Effector memory CD8-positive, alpha-beta T cell (primary cell): Measurements from ENCODE around the gene NANOS2.

ENCODE experiments used
- ATAC-seq: fragments of 150-1000 bp; cut with Tn5 transposase; replicated peaks from 2 replicates; pipeline ENCODE4 v1.10.0; 2021; ENCODE audit warnings: mild to moderate bottlenecking, moderate library complexity
- DNase-seq, 3 experiments: peaks; one replicate each; pipeline ENCODE4 v3.0.0; 2021
- H3K27ac Mint-ChIP-seq, 2 donors: one replicate each; pipeline ENCODE4 v1.8.0; 2022; ENCODE audit warnings: mild to moderate bottlenecking in 2 of 2, mixed read lengths in 2 of 2, moderate library complexity in 2 of 2
- H3K27me3 Mint-ChIP-seq, 2 donors: one replicate each; pipeline ENCODE4 v1.8.0; 2022; ENCODE audit warnings: mixed read lengths in 2 of 2
- H3K36me3 Mint-ChIP-seq: one replicate; pipeline ENCODE4 v1.8.0; 2022; ENCODE audit warnings: mild to moderate bottlenecking, moderate library complexity, mixed read lengths; ENCODE audit not compliant: insufficient read depth
- H3K4me1 Mint-ChIP-seq, 2 donors: one replicate each; pipeline ENCODE4 v1.8.0; 2022; ENCODE audit warnings: low read depth in 2 of 2, mixed read lengths in 2 of 2
- H3K4me3 Mint-ChIP-seq, 2 donors: one replicate each; pipeline ENCODE4 v1.8.0; 2022; ENCODE audit warnings: mild to moderate bottlenecking in 2 of 2, mixed read lengths in 2 of 2, moderate library complexity in 2 of 2
- H3K9me3 Mint-ChIP-seq, 2 donors: one replicate each; pipeline ENCODE4 v1.8.0; 2022; ENCODE audit warnings: mixed read lengths in 2 of 2
- total RNA-seq, 9 experiments: gene quantifications; one replicate each; lab custom pipeline; 2026; lab: John Stamatoyannopoulos, UW

NANOS2 gene
- total RNA-seq: 0 reads per million in 9 experiments

DNA sequence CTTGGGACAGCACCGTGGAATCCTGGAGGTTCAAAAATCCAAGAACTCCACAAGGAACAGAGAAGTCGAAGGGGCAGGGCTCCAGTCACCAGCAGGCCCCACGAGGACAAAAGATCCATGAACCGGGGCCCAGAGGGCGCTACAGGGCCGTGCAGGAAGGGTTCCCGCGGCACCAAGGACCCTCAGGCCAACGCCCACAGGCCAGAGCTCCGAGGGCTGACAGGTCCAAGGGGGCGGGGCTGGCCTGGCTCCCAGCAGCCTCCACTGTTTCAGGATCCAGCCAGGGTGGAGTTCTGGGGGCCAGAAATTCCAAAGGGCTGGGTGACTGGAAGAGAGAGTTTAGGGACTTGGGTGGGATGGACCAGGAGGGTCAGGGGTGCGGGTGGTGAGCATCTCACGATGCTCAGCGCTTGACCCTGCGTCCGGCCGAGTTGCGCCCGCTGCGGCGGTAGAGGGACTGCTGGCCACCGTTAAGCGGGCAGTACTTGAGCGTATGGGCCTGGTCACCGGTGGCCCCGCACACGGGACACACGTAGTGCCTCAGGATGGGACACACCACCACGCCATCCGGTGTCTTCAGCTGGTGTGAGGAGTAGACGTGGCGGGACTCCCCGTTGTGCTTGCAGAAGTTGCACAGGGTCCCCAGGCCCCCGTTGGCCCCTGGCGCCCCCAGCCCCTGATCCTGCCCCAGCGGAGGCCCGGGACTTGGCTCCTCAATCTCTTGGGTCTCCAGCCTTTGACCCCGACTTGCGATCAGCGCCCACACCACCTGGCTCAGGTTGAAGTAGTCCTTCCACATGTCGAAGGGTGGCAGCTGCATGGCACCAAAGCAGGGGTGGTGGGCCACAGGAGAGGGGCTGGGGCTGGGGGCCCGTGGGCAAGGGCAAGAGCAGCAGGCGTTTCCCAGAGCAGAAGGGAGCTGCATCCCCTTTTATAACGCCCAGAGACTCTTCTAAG lies at the start of gene NANOS2:
Gene NANOS2 (minus strand): TSS at position 905 of the 957 bp plus-strand sequence. CDS start 85 bp downstream, at position 820.
- Mint-ChIP-seq H3K9me3 (no peaks in the 10 kb centered on the region), H3K27me3 (peaks cover 42 to 77% of the 10 kb centered on the region in 2 donors), H3K36me3 (peaks cover 6% of the 10 kb centered on the region), H3K27ac (no peak within 1 kb of the TSS), H3K4me3 (no peak within 1 kb of the TSS), H3K4me1 (no peaks in the 10 kb centered on the region)
- DNase-seq: no peak
- ATAC-seq: no peak

DNA sequence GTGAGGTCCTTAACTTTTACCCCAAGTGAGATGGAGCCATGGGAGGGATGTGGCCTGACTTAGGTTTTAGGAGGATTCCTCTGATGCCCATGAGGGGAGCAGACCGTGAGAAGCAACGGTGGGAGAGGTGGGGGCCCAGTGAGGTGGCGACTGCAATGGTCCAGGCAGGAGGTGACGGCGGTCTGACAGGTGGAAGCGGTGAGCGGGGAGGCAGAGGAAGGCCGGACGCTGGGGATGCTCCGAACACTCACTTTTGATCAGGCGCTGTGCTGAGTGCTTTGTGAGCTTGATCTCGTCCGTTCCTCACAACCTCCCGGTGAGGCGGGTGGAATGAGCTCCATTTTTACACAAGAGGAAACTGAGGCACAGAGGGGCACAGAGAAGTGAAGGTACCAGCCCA lies 47.4 kb upstream of the NANOS2 start:
- DNase-seq: no peak
- Mint-ChIP-seq H3K27ac (no peak overlapping the region), H3K27me3 (peaks cover 67% of the 10 kb centered on the region in 2 donors), H3K4me3 (no peak overlapping the region), H3K36me3 (no peaks in the 10 kb centered on the region), H3K9me3 (no peaks in the 10 kb centered on the region), H3K4me1 (peaks cover 0 to 9% of the 10 kb centered on the region in 2 donors)
- no peak for ATAC-seq

DNA sequence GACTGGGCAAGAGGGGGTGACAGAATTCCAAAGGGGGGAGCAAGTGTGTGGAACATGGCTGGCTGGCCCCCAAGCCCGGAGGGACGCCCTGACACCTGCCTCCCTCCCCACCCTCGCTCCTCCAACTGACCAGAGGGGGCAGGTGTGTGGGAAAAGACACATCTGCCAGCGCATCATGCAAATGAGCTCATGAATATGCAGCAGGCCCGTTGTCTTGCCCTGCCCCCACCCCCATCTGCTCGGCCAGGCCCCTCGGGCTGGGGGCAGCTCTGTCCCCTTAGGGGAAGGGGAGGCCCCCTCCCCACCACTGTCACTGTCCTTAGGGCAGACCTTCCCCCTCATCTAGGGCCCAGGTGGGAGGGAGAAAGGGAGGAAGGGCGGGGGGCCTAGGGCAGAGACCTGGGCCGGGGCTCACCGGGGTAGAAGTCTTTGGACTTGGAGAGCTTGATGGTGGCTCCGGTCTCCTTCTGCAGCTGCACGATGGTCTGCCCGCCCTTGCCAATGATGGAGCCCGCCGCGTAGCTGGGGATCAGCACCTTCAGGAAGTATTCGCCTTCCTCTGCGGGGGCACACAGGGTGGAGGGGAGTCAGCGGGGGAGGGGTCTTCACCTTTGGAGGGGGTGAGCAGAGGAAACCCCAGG lies 46.1 kb upstream of the NANOS2 start:
- peaks cover 62 to 65% of the 10 kb centered on the region in 2 donors for H3K27me3 Mint-ChIP-seq
- no peaks in the 10 kb centered on the region for H3K9me3 Mint-ChIP-seq
- no peak overlapping the region for H3K27ac Mint-ChIP-seq
- H3K36me3 Mint-ChIP-seq: no peaks in the 10 kb centered on the region
- peaks cover 0 to 9% of the 10 kb centered on the region in 2 donors for H3K4me1 Mint-ChIP-seq
- ATAC-seq: no peak
- H3K4me3 Mint-ChIP-seq: no peak overlapping the region
- DNase-seq: no peak

DNA sequence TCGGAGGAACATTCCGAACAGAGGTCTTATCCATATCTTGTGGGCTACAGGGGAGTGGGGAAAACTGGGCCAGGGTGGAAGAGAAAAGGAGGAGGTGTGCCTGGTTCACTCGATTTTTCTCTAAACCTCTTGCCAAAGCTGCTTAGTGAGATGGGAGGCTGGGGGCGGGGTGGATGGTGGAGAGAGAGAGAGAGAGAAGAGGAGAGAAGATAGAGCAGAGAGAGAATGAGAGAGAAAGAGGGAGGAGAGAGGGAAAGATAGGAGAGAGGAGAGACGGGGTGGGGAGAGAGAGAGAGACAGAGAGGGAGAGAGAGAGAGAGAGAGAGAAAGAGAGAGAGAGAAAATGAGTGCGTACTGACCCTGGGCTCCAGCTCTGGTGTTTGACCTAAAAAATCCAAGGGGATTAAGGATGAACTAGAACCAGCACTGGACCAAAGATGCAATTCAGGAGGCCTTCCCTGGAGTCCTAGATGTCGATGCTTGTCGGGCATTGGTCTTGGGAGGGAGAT lies 45.0 kb upstream of the NANOS2 start:
- Mint-ChIP-seq H3K4me3 (no peak overlapping the region), H3K36me3 (no peaks in the 10 kb centered on the region), H3K9me3 (no peaks in the 10 kb centered on the region), H3K27ac (no peak overlapping the region), H3K27me3 (peaks cover 65% of the 10 kb centered on the region in 2 donors), H3K4me1 (peaks cover 0 to 9% of the 10 kb centered on the region in 2 donors)
- no peak for ATAC-seq
- DNase-seq: no peak

DNA sequence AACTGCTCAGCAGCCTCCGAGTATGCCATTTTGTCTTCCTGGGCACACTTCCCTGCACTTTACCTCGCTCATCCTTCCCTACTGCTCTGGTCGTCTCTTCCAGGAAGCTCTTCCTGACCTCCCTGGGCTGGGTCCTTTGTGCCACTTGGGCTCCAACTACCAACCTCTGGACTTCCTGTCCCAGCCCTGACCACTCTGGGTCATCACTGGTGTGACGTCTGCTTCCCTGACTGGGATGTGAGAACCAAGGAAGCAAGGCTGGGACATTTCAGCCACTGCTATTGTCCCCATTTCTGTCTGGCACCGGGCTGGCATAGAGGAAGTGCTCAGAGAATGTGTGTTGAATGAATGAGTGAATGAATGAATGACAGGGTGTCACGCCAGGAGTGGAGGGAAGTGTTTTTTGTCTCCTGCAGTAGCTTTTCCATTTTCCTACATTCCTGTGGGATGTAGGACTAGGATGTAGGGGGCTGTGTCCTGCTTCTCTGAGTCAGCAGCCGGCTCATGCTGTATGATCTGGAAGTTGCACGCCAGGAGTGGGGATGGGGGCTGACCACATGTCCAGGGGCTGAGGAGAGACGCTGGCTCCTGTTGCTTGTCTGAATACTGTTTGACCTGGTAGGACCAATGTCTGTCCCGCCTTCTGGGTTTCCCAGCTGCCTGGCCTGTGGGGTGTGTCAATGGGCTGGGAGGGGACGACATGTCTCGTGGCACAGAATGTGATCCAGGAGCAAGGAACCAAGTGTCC lies 44.4 kb upstream of the NANOS2 start:
- no peak overlapping the region for H3K27ac Mint-ChIP-seq
- peaks cover 68 to 71% of the 10 kb centered on the region in 2 donors for H3K27me3 Mint-ChIP-seq
- no peak for ATAC-seq
- no peaks in the 10 kb centered on the region for H3K36me3 Mint-ChIP-seq
- DNase-seq: no peak
- H3K4me1 Mint-ChIP-seq: peaks cover 0 to 9% of the 10 kb centered on the region in 2 donors
- H3K9me3 Mint-ChIP-seq: no peaks in the 10 kb centered on the region
- H3K4me3 Mint-ChIP-seq: no peak overlapping the region

DNA sequence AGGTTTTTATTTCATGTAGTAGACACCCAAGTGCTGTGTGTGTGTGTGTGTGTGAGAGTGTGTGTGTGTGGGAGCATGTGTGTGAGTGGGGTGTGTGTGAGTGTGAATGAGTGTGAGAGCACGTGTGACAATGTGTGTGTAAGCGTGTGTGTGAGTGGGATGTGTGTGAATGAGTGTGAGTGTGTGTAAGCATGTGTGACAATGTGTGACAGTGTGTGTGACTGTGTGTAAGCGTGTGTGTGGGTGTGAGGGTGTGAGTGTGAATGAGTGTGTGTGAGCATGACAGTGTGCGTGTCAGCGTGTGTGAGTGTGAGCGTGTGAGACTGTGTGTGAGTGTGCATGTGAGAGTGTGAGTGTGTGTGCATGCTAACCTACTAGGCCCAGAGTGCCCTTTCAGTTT lies 43.7 kb upstream of the NANOS2 start:
- Mint-ChIP-seq H3K36me3 (no peaks in the 10 kb centered on the region), H3K27me3 (peaks cover 68 to 72% of the 10 kb centered on the region in 2 donors), H3K9me3 (no peaks in the 10 kb centered on the region), H3K27ac (no peak overlapping the region), H3K4me3 (no peak overlapping the region), H3K4me1 (peaks cover under 1 to 10% of the 10 kb centered on the region in 2 donors)
- ATAC-seq (no peak), DNase-seq (no peak)

DNA sequence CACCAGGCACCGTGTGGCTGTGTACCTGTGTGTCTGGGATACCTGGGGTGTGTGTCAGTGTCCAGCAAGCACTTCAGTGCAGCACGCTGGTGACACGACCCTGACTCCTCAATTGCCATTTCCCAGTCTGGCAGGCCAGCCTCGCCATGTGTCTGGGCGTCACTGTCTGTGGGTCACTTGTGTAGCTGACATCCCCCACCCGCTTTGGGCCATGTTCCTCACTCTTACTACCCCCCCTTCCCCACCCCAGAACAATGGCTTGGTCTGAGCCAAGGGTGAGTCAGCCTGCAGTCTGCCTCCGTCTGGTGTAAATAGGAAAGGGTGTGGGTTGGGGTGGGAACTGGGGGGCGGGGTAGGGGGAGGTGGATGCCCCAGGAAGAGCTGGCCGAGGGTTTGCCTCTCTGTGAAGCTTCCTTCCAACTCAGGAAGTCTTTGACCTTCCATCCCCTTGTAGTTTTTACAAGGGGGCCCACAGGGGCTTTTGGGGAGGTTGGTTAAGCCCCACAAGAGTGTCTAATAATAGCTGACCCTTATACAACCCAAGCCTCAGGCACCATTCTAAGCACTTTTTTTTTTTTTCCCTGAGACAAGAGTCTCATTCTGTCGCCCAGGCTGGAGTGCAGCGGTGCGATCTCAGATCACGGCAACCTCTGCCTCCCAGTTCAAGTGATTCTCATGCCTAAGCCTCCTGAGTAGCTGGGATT lies 41.5 kb upstream of the NANOS2 start:
- H3K4me3 Mint-ChIP-seq: no peak overlapping the region
- H3K9me3 Mint-ChIP-seq: no peaks in the 10 kb centered on the region
- H3K4me1 Mint-ChIP-seq: peaks cover 7 to 14% of the 10 kb centered on the region in 2 donors
- no peak for ATAC-seq
- DNase-seq: no peak
- H3K27me3 Mint-ChIP-seq: peaks cover 54 to 70% of the 10 kb centered on the region in 2 donors
- H3K27ac Mint-ChIP-seq: no peak overlapping the region
- H3K36me3 Mint-ChIP-seq: no peaks in the 10 kb centered on the region

DNA sequence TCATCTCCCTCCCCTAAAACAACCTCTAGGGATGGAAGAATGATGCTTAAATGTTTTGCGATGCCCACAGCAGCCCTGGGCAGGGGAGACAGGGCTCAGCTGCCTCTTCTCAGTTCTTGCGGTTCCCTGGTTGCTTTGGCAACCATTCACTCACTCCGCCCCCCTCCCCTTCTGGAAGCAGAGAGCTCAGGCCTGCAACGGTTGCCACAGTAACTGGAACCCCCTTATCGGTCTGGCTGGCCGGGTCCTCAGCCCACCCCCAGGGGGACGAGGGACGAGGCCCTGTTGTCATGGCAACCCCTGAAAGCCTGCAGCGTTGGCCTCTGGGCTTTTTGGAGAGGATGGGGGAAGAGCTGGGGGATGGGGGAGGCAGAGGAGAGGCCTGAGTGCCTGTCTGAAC lies 39.6 kb upstream of the NANOS2 start:
- H3K27me3 Mint-ChIP-seq: peaks cover 50 to 57% of the 10 kb centered on the region in 2 donors
- no peak overlapping the region for H3K4me3 Mint-ChIP-seq
- H3K27ac Mint-ChIP-seq: no peak overlapping the region
- no peak for ATAC-seq
- H3K4me1 Mint-ChIP-seq: peaks cover 5 to 7% of the 10 kb centered on the region in 2 donors
- no peak for DNase-seq
- H3K9me3 Mint-ChIP-seq: no peaks in the 10 kb centered on the region
- H3K36me3 Mint-ChIP-seq: no peaks in the 10 kb centered on the region

DNA sequence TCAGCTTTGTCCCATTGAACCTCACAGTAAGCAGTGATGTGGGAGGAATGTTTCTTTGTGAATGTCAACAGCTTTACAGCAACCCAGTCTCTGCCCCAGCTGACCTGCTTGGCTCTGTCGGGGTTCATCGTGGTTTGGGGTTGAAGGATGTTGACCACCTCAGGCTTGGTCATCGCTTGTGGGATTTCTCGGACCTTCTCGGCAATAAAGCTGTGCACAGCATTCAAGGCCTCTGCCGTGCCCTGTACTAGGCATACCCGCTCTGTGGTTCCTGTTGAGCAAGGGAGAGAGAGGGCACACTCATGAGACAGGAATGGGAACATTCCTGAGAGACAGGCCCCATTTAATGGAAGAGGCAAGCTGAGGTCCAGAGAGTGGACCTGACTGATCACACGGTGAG lies 39.1 kb upstream of the NANOS2 start:
- Mint-ChIP-seq H3K27ac (no peak overlapping the region), H3K27me3 (peaks cover 50 to 57% of the 10 kb centered on the region in 2 donors), H3K4me3 (peak overlapping the region in 1 of 2 donors; percentile 71), H3K9me3 (no peaks in the 10 kb centered on the region), H3K36me3 (no peaks in the 10 kb centered on the region), H3K4me1 (peaks cover 5 to 7% of the 10 kb centered on the region in 2 donors)
- no peak for ATAC-seq
- no peak for DNase-seq

DNA sequence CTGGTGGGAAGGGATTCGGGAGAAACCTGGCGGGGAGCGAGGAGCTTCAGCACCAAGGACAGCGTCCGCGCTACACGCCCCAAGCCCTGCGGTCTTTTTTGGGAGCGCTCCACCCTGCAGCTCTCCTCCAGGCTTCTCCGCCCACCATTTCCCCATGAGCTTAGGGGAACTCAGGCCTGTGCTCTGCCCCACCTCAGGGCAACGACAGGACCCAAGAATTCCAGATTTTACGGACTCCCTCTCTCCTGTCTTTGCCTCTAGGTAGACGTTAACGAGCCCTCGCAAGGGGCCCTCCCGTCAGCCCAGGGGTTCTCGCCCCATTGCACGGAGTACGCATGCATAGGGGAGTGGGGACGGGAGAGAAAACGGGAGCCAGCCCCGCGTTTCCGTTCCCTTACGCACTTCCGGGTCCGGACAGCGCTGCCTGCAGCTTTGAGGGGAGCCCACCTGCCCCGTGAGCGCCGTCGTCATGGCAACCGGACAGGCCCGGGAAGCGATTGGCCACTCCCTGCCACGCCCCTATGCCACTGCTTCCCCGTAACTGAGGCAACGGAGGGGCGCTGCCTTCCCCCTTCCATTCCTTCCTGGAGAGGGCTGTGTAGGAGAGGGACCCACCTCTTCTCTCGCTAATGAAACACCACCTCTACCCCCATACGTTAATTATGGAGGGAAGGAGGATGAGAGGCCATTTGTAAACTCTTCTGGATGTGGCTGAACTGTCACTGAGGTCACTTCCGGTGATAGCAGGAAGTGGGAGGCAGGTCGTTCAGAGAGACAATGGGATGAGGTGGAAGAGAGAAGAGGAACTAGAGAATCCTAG lies 38.3 kb upstream of the NANOS2 start:
- H3K36me3 Mint-ChIP-seq: no peaks in the 10 kb centered on the region
- H3K4me3 Mint-ChIP-seq: peak overlapping the region; percentile 71

DNA sequence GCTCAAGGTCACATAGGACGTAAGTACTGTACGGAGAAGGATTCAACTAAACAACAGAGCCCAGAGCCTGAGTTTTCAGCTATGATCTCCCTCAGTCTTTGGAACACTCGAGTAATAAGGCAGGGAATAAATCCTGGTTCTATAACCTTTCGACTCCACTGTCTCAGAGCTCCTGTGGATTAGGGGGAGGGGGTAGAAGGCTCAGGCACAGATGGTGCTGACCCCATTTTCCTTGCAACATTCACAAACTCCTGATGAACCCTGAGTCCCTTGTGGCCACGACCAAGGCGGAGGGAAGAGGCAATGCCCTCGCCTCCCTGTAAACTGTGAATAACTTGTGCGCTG lies 37.7 kb upstream of the NANOS2 start:
- Mint-ChIP-seq H3K27me3 (peaks cover 52 to 62% of the 10 kb centered on the region in 2 donors), H3K27ac (no peak overlapping the region), H3K4me1 (peaks cover 5 to 7% of the 10 kb centered on the region in 2 donors), H3K9me3 (no peaks in the 10 kb centered on the region), H3K4me3 (peak overlapping the region; percentile 71), H3K36me3 (no peaks in the 10 kb centered on the region)
- DNase-seq (no peak), ATAC-seq (no peak)

More for the DNA sequence above, 38.3 kb upstream of the NANOS2 start:
- Mint-ChIP-seq H3K27me3 (peaks cover 50 to 57% of the 10 kb centered on the region in 2 donors), H3K9me3 (no peaks in the 10 kb centered on the region), H3K4me1 (peaks cover 5 to 7% of the 10 kb centered on the region in 2 donors), H3K27ac (peak overlapping the region in 1 of 2 donors; percentile 56)
- ATAC-seq: peak; percentile 41
- DNase-seq: peak in 1 of 3 experiments; percentile 34

DNA sequence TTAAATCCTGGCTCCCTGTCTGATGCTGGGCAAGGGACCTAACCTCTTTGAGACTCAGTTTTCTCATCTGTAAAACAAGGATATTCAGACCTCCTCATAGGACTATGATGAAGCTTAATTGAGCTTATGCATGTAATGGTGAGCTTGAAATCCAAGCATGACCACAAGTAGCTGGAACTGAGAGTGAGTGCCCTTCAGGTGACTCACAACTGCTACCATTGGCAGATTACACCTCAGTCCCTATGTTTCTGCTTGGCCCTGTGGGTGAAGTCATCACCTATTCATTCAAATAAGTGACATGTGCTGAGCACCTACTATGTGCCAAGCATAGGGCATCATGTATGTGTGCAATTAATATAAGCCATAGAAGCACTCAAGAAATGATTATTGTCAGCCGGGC lies 33.3 kb upstream of the NANOS2 start:
- Mint-ChIP-seq H3K9me3 (no peaks in the 10 kb centered on the region), H3K4me1 (peaks cover 0 to 2% of the 10 kb centered on the region in 2 donors), H3K4me3 (no peak overlapping the region), H3K36me3 (no peaks in the 10 kb centered on the region), H3K27ac (no peak overlapping the region), H3K27me3 (peaks cover 51 to 62% of the 10 kb centered on the region in 2 donors)
- ATAC-seq (no peak), DNase-seq (no peak)
